Neural cell (in vitro differentiated cells): ENCODE data around the gene CENPP. TPM values are rescaled to one million over a fixed set of nuclear protein-coding genes. Genes with fewer than 3 reads are reported as not detected.

Experiments used
- H2AFZ ChIP-seq: fragments of 200-600, 300-800 bp; sonication (generic), shearing (Covaris generic); 2 replicates; pipeline ENCODE4 v1.6.0; 2014; ENCODE audit warnings: low read depth, mild to moderate bottlenecking, antibody characterized with exemption, low read length, moderate library complexity
- H3F3A ChIP-seq: fragments of 200-600 bp; shearing (Covaris generic); 2 replicates; pipeline ENCODE4 v1.6.1; 2016; ENCODE audit warnings: mild to moderate bottlenecking, moderate library complexity, mixed read lengths, antibody characterized with exemption, low read length; ENCODE audit not compliant: insufficient read depth, poor library complexity, severe bottlenecking
- H3K27ac ChIP-seq: fragments of 200-600, 300-800 bp; sonication (generic), shearing (Covaris generic); 2 replicates; pipeline ENCODE4 v1.5.1; 2014; ENCODE audit warnings: mild to moderate bottlenecking, low read length, moderate library complexity
- H3K27me3 ChIP-seq: fragments of 300-800, 200-600 bp; sonication (generic), shearing (Covaris generic); 2 replicates; pipeline ENCODE4 v1.6.0; 2014; ENCODE audit warnings: mild to moderate bottlenecking, low read depth, low read length, moderate library complexity; ENCODE audit not compliant: insufficient read depth
- H3K36me3 ChIP-seq: fragments of 300-800, 200-600 bp; sonication (generic), shearing (Covaris generic); 2 replicates; pipeline ENCODE4 v1.5.1; 2014; ENCODE audit warnings: mild to moderate bottlenecking, antibody characterized with exemption, low read length, moderate library complexity; ENCODE audit not compliant: insufficient read depth
- H3K4me2 ChIP-seq: fragments of 300-800, 200-600 bp; sonication (generic), shearing (Covaris generic); 2 replicates; pipeline ENCODE4 v1.6.0; 2014; ENCODE audit warnings: mild to moderate bottlenecking, low read length
- H3K4me3 ChIP-seq: fragments of 300-800, 200-600 bp; sonication (generic), shearing (Covaris generic); 2 replicates; pipeline ENCODE4 v1.5.1; 2014; ENCODE audit warnings: mild to moderate bottlenecking, low read length, moderate library complexity
- H3K79me2 ChIP-seq: fragments of 200-600 bp; shearing (Covaris generic); replicated peaks from 2 replicates; pipeline ENCODE4 v1.6.0; 2014; ENCODE audit warnings: mild to moderate bottlenecking, low read length, moderate library complexity; ENCODE audit not compliant: insufficient read depth
- H3K9ac ChIP-seq: fragments of 300-800, 200-600 bp; sonication (generic), shearing (Covaris generic); 2 replicates; pipeline ENCODE4 v1.6.1; 2016; ENCODE audit warnings: mild to moderate bottlenecking, low read length, mixed read lengths
- H3K9me2 ChIP-seq: fragments of 200-600 bp; shearing (Covaris generic); 2 replicates; pipeline ENCODE4 v1.6.1; 2016; ENCODE audit warnings: mild to moderate bottlenecking, low read length, mixed read lengths; ENCODE audit not compliant: insufficient read depth
- H3K9me3 ChIP-seq: fragments of 200-600, 300-800 bp; sonication (generic), shearing (Covaris generic); 2 replicates; pipeline ENCODE4 v1.6.1; 2016; ENCODE audit warnings: mild to moderate bottlenecking, mixed run types, low read length, moderate library complexity, mixed read lengths
- H4K20me1 ChIP-seq: fragments of 200-600 bp; shearing (Covaris generic); 2 replicates; pipeline ENCODE4 v1.6.1; 2016; ENCODE audit warnings: mild to moderate bottlenecking, mixed run types; ENCODE audit not compliant: insufficient read depth
- CTCF ChIP-seq: fragments of 450-650 bp; IDR thresholded peaks from 2 replicates; pipeline ENCODE4 v1.5.1; 2014; ENCODE audit warnings: antibody characterized with exemption, mild to moderate bottlenecking, moderate library complexity; ENCODE audit not compliant: poor library complexity, severe bottlenecking
- EP300 ChIP-seq: fragments of 450-650 bp; conservative IDR thresholded peaks from 2 replicates; pipeline ENCODE4 v1.6.1; 2014; ENCODE audit warnings: antibody characterized with exemption, mild to moderate bottlenecking, moderate library complexity; ENCODE audit not compliant: poor library complexity, severe bottlenecking
- EZH2 ChIP-seq: fragments of 200-600, 300-800 bp; shearing (Covaris generic), sonication (generic); IDR thresholded peaks from 2 replicates; pipeline ENCODE4 v1.6.1; 2014; ENCODE audit warnings: antibody characterized with exemption, low read length, borderline replicate concordance, mild to moderate bottlenecking; ENCODE audit not compliant: insufficient read depth, poor library complexity, severe bottlenecking
- MXI1 ChIP-seq: fragments of 450-650 bp; conservative IDR thresholded peaks from 2 replicates; pipeline ENCODE4 v1.6.1; 2014; ENCODE audit warnings: antibody characterized with exemption, mild to moderate bottlenecking; ENCODE audit not compliant: poor library complexity, severe bottlenecking
- POLR2AphosphoS5 ChIP-seq: IDR thresholded peaks from 2 replicates; pipeline ENCODE4 v1.6.1; 2012
- RAD21 ChIP-seq: fragments of 450-650 bp; conservative IDR thresholded peaks from 2 replicates; pipeline ENCODE4 v1.6.1; 2014; ENCODE audit warnings: antibody characterized with exemption, mild to moderate bottlenecking, moderate library complexity
- REST ChIP-seq: IDR thresholded peaks from 2 replicates; pipeline ENCODE4 v1.6.1; 2012; ENCODE audit warnings: borderline replicate concordance
- SMC3 ChIP-seq: fragments of 450-650 bp; conservative IDR thresholded peaks from 2 replicates; pipeline ENCODE4 v1.6.1; 2014; ENCODE audit warnings: antibody characterized with exemption, mild to moderate bottlenecking, moderate library complexity; ENCODE audit not compliant: poor library complexity
- TAF1 ChIP-seq: IDR thresholded peaks from 2 replicates; pipeline ENCODE4 v1.6.1; 2012; ENCODE audit warnings: low read depth
- polyA plus RNA-seq: library from polyadenylated mRNA; depleted of rRNA; stranded (reverse); fragments of >200 nt; gene quantifications from 2 replicates; pipeline ENCODE4 v1.2.3, GENCODE V29; 2014

The CENPP gene
- polyA plus RNA-seq, 1 donor from 2014 or later, result 5.0 TPM

- H3K27ac ChIP-seq, result no peak overlapping the region
- no peaks in the 10 kb centered on the region for H3K79me2 ChIP-seq
- no peak for TF ChIP-seq RAD21
- no peak for TF ChIP-seq EZH2
- no peak for TF ChIP-seq CTCF
- no peak for TF ChIP-seq TAF1
- no peak for TF ChIP-seq EP300
- no peak for TF ChIP-seq MXI1
- TF ChIP-seq POLR2AphosphoS5, result no peak
- TF ChIP-seq REST, result no peak
- no peak for TF ChIP-seq SMC3
- H3K4me3 ChIP-seq, result no peak overlapping the region
- H3K9me3 ChIP-seq, result no peaks in the 10 kb centered on the region
- no peaks in the 10 kb centered on the region for H3K27me3 ChIP-seq
- H3F3A ChIP-seq, result no peaks in the 10 kb centered on the region
- no peak overlapping the region for H3K4me2 ChIP-seq
- no peak overlapping the region for H3K9ac ChIP-seq
- no peaks in the 10 kb centered on the region for H3K36me3 ChIP-seq
- no peaks in the 10 kb centered on the region for H3K9me2 ChIP-seq
- no peaks in the 10 kb centered on the region for H4K20me1 ChIP-seq
- H2AFZ ChIP-seq, result no peak overlapping the region
These were observed 199.1 kb downstream of the CENPP start for GRCh38 chr9:92524881-92525280.

GRCh38 chr9:92525306-92525705, 199.6 kb downstream of the CENPP start:
- Histone ChIP-seq H3K9me3 (no peaks in the 10 kb centered on the region), H3K79me2 (no peaks in the 10 kb centered on the region), H3K27me3 (no peaks in the 10 kb centered on the region), H3K4me3 (no peak overlapping the region), H3K9ac (no peak overlapping the region), H3F3A (no peaks in the 10 kb centered on the region), H3K4me2 (no peak overlapping the region), H3K9me2 (no peaks in the 10 kb centered on the region), H2AFZ (no peak overlapping the region), H3K36me3 (no peaks in the 10 kb centered on the region), H4K20me1 (no peaks in the 10 kb centered on the region), H3K27ac (no peak overlapping the region)
- TF ChIP-seq POLR2AphosphoS5 (no peak), SMC3 (no peak), REST (no peak), EP300 (no peak), RAD21 (no peak), EZH2 (no peak), MXI1 (no peak), TAF1 (no peak), CTCF (no peak)
